ENCODE data around the gene ARID5B.

ARID5B gene

DNA sequence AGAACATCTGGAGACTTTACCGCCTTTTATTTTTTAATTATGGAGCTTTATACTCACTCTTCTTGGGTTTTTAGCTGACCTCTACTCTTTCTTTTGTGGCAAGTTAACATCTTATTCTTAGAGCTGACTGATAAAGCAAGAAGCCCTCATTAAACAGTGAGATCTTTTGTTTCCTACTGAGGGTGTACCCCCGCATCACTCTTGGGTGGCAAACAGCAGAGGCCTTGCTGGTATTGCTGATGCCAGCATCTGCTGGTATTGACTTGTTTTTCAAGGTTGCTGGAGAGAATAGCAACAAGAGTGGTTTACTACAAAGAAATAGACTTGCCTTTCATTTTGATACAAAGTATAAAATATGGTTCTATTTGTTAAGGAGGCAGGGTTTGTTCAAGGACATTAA, 154.7 kb downstream of the ARID5B start:
- no peak for DNase-seq

GRCh38 chr10:62056698-62057097, 155.2 kb downstream of the ARID5B start:
- DNase-seq: no peak

DNA sequence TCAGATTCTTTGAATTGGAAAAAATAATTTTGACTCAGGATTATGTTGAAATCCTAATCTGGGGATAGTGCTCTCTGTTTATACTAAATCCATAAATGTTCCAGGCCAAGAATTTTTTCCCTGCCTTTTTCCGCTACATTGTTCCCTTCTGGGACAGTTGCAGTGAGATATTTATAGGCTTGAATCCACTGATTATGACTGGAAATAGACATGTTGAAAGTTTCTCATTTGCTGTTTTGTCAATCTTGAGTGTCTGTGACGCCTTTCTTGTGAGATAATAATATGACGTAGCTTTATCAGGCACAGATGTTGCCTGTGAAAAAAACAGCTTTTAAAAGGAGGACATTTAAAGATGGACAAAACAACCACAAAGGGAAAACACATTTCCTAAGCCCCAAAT, 155.9 kb downstream of the ARID5B start:
- no peak for DNase-seq

- no peak for DNase-seq
Measured at GRCh38 chr10:62057850-62058249, 156.4 kb downstream of the ARID5B start.

DNA sequence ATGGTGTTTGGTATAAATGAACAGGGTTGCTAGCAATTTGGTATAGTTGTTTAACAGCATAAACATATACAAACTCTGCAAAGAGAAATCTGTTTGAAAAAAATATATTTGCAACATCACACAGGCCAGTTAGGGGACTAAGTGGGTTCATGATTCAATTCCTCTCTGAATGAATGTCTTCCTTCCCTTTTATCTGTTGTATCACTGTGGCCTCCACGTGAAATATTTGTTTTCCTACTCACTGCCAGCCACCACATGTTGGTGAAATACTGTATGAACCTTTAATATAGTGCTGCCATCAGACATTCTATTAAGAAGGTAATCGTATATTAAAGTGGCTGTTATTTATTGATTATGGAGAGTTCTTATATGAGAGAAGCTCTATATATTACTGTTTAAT, 157.0 kb downstream of the ARID5B start:
- no peak for DNase-seq

GRCh38 chr10:62058896-62059216, 157.4 kb downstream of the ARID5B start:
- no peak for DNase-seq

GRCh38 chr10:62059217-62059920, 157.9 kb downstream of the ARID5B start:
- no peak for DNase-seq

- no peak for DNase-seq
Measured at GRCh38 chr10:62062028-62062427, 160.5 kb downstream of the ARID5B start.

- no peak for DNase-seq
Measured at GRCh38 chr10:62062752-62063512, 161.4 kb downstream of the ARID5B start.

DNA sequence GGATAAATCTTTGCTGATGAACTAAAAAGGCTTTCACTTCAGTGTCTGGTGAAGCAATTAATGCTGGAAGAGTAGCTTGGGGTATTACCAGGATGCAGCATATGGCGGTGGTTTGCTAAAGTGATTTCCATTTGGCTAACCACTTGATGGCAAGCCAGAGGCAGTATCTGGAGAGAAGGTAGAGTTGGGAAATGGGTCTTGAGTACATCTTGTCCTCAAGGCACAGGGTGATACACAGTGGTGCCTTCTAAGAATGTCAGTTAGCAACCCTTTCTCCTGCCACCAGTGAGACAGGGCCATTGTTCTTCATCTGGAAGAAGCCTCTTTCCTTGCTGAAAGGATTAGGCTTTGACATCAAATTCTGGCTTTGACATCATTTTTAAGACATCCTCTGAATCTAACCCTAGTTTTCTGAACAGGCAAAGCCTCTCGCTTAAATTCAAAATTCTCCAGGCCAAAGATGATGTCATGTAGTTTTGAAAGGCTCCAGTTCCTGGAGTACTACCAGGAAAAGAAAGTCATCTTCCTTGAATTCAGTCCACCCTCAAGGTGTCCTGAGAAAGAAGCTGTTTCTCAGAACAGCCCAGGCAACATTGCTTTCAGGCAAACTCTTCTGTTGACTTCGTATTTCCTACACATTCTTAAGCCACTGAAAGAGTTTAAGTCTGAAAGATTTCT, 162.4 kb downstream of the ARID5B start:
- no peak for DNase-seq

- no peak for DNase-seq
Measured at GRCh38 chr10:62067560-62067959, 166.1 kb downstream of the ARID5B start.

- no peak for DNase-seq
Measured at GRCh38 chr10:62068464-62068863, 167.0 kb downstream of the ARID5B start.

GRCh38 chr10:62069452-62070178, 168.1 kb downstream of the ARID5B start:
- no peak for DNase-seq

DNA sequence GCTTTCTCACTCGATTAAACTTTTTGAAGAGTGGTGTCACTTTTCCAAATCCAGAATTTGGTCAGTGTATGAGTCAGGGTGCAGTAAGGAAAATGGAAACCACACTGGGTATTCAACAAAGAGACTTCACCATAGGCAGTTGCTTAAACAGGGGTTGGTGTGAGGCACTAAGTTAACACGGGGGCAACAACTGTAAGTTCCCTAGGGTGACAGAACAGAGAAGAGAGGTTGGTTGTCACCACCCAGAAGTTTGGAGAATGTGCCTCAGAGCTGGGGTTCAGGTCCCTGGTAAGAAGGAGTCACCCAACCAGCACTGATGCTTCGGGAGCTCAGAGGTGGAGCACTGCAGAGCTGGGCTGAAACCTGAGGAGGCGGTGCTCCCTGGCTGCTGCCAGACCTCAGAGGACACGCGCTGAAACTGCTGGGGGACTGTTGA, 170.4 kb downstream of the ARID5B start:
- no peak for DNase-seq

DNA sequence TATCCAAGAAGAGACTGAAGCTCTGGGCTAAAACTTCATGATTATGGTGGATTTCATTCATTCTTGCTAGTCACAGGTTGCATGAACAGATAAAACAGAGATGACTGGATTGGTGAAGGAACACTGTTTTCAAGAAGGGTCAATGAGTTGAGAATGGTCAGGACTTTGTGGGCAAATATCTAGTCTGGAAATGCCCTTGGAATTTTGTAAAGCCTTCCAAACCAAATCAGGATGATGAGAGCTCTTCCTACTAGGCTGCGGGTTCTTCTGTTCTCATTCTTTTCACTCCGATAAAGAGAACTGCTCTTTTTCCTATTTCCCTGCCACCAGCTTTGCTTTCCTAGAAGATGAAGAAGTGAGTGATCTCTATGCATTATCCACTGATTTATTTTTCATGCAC, 171.4 kb downstream of the ARID5B start:
- no peak for DNase-seq

- DNase-seq: no peak
Measured at GRCh38 chr10:62073429-62073828, 171.9 kb downstream of the ARID5B start.

DNA sequence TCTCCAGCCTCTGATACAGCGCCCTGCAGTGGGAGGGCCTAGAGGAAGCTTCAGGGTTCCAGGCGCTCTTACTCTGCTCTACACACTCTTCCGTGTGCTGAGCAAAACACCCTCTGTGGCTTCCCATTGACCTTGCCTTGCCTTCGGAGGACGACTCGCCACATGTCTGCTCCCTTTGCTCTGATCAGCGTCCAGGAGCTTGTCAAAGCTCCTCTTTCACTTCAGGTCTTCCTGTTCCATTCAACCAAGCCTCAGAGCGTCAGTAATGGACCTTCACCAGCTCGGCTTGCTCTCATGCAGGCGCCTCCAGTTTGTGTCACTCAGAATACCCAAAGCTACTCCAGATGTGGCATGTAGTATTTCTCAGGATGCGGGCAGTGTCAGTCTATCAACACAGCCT, 173.9 kb downstream of the ARID5B start:
- DNase-seq: no peak

GRCh38 chr10:62075912-62076311, 174.4 kb downstream of the ARID5B start:
- no peak for DNase-seq

DNA sequence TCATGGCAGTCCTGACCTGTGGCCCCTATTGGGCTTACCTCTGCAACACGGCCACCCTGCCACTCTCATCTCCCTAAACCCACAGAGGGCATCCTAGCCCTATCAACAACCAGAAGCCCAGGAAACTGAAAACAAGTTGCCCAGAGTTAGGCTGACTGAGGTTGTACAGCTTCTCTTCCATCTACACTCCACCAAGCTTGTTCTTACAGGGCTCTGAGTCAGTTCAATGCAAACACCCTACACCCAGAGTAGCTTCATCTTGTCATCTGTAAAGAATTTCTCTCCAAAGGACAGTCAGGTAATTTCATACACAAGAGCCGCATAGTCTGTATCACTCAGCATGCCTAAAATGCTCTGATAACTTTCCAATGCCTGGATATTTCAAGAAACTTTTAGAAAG, 175.4 kb downstream of the ARID5B start:
- DNase-seq: no peak

- DNase-seq: no peak
Measured at GRCh38 chr10:62077330-62078015, 176.0 kb downstream of the ARID5B start.

DNA sequence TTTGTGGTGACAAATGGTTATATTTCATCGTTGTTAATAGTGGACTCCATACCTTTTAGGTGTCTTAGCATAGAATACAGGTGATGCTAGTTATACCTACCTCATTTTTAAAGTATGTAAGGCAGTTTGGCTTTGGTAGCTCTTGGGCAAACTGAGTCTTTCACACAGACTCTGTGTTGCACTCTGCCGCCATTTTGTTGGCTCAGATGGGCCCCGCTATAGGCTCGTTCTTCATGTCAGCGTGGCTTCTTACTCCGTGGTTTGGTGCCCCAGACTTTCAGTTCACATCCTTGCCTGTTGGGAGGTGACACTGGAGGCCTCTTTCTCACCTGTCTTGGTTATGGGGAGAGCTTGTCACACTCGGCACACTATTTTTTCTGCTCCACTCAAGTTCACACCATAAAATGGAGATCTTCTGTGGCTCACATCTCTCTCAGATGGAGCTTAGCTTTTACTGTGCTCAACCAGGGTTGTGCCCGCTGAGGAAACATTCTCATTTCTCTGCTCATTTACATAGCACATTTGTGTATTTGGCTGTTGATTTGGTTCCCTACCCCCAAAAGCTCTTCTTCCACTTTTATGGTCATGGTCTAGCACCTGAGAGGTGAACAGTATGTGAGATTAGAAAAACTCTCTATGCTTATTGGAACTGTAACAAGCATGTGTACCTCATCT, 178.5 kb downstream of the ARID5B start:
- no peak for DNase-seq

DNA sequence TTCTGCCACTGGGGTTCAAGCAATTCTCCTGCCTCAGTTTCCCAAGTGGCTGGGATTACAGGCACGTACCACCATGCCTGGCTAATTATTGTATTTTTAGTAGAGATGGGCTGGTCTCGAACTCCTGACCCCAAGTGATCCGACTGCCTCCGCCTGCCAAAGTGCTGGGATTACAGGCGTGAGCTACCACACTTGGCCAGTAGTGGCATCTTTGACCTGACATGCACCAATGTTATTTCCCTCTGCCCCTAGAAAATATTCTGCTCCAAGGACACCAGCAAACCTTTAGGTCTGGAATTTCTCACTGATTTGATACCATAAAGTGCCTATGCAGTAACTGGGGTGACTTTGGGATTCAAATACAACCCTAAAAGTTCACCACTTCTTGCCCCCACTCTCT, 179.4 kb downstream of the ARID5B start:
- DNase-seq: no peak

Data from COR-L47 (cell line).